IMR-90 (cell line): ENCODE data around the gene TMUB1. TPM values are rescaled to one million over a fixed set of nuclear protein-coding genes. Genes with fewer than 3 reads are reported as not detected.

Experiments used
- ATAC-seq: fragments of 200-7000 bp; cut with Tn5 transposase; 2 replicates; pipeline ENCODE4 v1.9.1; 2020; ENCODE audit warnings: low read depth, mild to moderate bottlenecking, moderate library complexity
- BruUV-seq: library from RNA; stranded (reverse); fragments of 400-500 nt; replicated peaks from 2 replicates; lab custom pipeline; 2021; lab: Mats Ljungman, UMichigan
- CTCF ChIA-PET: fragments of 300-600 bp; formaldehyde crosslinking; extraction: SDS; loops from one replicate; lab custom pipeline; 2021; ENCODE audit warnings: antibody characterized with exemption; lab: Yijun Ruan, JAX
- POLR2A ChIA-PET: fragments of 300-600 bp; sonication (Branson Sonifier 250); formaldehyde crosslinking; loops from one replicate; lab custom pipeline; 2022; ENCODE audit warnings: antibody characterized with exemption; ENCODE audit not compliant: unreplicated experiment; lab: Charles Lee
- DNase-seq: peaks from one replicate; pipeline ENCODE4 v3.0.0; 2013
- H2AFZ ChIP-seq: replicated peaks from 2 replicates; pipeline ENCODE3; 2013; ENCODE audit warnings: low read length, mild to moderate bottlenecking; ENCODE audit not compliant: poor library complexity
- H2AK5ac ChIP-seq: 2 replicates; pipeline ENCODE4 v1.6.1; 2013; ENCODE audit warnings: low read depth, low read length, inconsistent platforms
- H2AK9ac ChIP-seq: replicated peaks from 2 replicates; pipeline ENCODE3; 2013; ENCODE audit warnings: mild to moderate bottlenecking, low read depth, low read length, moderate library complexity; ENCODE audit not compliant: poor library complexity
- H2BK120ac ChIP-seq: 2 replicates; pipeline ENCODE4 v1.6.1; 2013; ENCODE audit warnings: low read depth, low read length, inconsistent platforms
- H2BK15ac ChIP-seq: 3 replicates; pipeline ENCODE4 v1.6.1; 2013; ENCODE audit warnings: low read depth, low read length, inconsistent platforms
- H2BK20ac ChIP-seq: 2 replicates; pipeline ENCODE4 v1.6.1; 2013; ENCODE audit warnings: low read depth, mild to moderate bottlenecking, inconsistent platforms, low read length, moderate library complexity
- H2BK5ac ChIP-seq: 2 replicates; pipeline ENCODE4 v1.6.1; 2013; ENCODE audit warnings: mild to moderate bottlenecking, low read depth, low read length, inconsistent platforms; ENCODE audit not compliant: poor library complexity, severe bottlenecking
- H3K14ac ChIP-seq: replicated peaks from 2 replicates; pipeline ENCODE4 v1.6.1; 2013; ENCODE audit warnings: low read depth, low read length, inconsistent platforms
- H3K18ac ChIP-seq: 2 replicates; pipeline ENCODE4 v1.6.1; 2013; ENCODE audit warnings: low read depth, low read length, control low read depth
- H3K23ac ChIP-seq: 2 replicates; pipeline ENCODE4 v1.6.1; 2013; ENCODE audit warnings: low read depth, low read length, inconsistent platforms
- H3K27ac ChIP-seq: 2 replicates; pipeline ENCODE4 v1.5.1; 2013; ENCODE audit warnings: mild to moderate bottlenecking, control low read depth, low read length; ENCODE audit not compliant: insufficient read depth
- H3K27me3 ChIP-seq: 2 replicates; pipeline ENCODE4 v1.6.1; 2013; ENCODE audit warnings: low read length; ENCODE audit not compliant: control insufficient read depth, insufficient read depth
- H3K36me3 ChIP-seq: 2 replicates; pipeline ENCODE4 v1.6.1; 2013; ENCODE audit warnings: low read length, mixed read lengths; ENCODE audit not compliant: control insufficient read depth, insufficient read depth
- H3K4ac ChIP-seq: 2 replicates; pipeline ENCODE4 v1.6.1; 2013; ENCODE audit warnings: low read depth, low read length, inconsistent platforms
- H3K4me1 ChIP-seq: 2 replicates; pipeline ENCODE4 v1.6.1; 2013; ENCODE audit warnings: low read length, mixed read lengths; ENCODE audit not compliant: control insufficient read depth, insufficient read depth
- H3K4me2 ChIP-seq: 2 replicates; pipeline ENCODE4 v1.6.1; 2013; ENCODE audit warnings: low read depth, mild to moderate bottlenecking, control low read depth, low read length, moderate library complexity
- H3K4me3 ChIP-seq: 2 replicates; pipeline ENCODE4 v1.5.1; 2013; ENCODE audit warnings: low read depth, mild to moderate bottlenecking, control low read depth, low read length, moderate library complexity; ENCODE audit not compliant: insufficient read depth
- H3K56ac ChIP-seq: 2 replicates; pipeline ENCODE4 v1.6.1; 2013; ENCODE audit warnings: low read length, inconsistent platforms; ENCODE audit not compliant: insufficient read depth; ENCODE audit errors: extremely low read depth
- H3K79me1 ChIP-seq, 2 experiments: 2 replicates each; pipeline ENCODE4 v1.6.1; 2013; ENCODE audit warnings: low read length in 2 of 2, inconsistent platforms in 1 of 2, low read depth in 1 of 2
- H3K9ac ChIP-seq: 2 replicates; pipeline ENCODE4 v1.6.1; 2013; ENCODE audit warnings: low read depth, low read length, control low read depth
- H3K9me1 ChIP-seq: 2 replicates; pipeline ENCODE4 v1.6.1; 2013; ENCODE audit warnings: low read length, inconsistent platforms; ENCODE audit not compliant: insufficient read depth
- H3K9me3 ChIP-seq: 2 replicates; pipeline ENCODE4 v1.6.1; 2013; ENCODE audit warnings: low read length; ENCODE audit not compliant: control insufficient read depth, insufficient read depth
- H4K20me1 ChIP-seq: 2 replicates; pipeline ENCODE4 v1.6.1; 2013; ENCODE audit warnings: low read length, inconsistent platforms; ENCODE audit not compliant: insufficient read depth
- H4K5ac ChIP-seq: 2 replicates; pipeline ENCODE4 v1.6.1; 2013; ENCODE audit warnings: mild to moderate bottlenecking, low read depth, low read length, control low read depth
- H4K8ac ChIP-seq, 2 experiments: 2 replicates each; pipeline ENCODE4 v1.6.1; 2013; ENCODE audit warnings: low read depth in 2 of 2, low read length in 2 of 2, control low read depth in 1 of 2, inconsistent platforms in 1 of 2
- H4K91ac ChIP-seq: 2 replicates; pipeline ENCODE4 v1.6.1; 2013; ENCODE audit warnings: low read depth, low read length, inconsistent platforms; ENCODE audit not compliant: insufficient read depth
- WGBS, 2 experiments: methylation state at CpG; one replicate each; pipeline versions ENCODE4 v1.1.5 to v1.1.7; 2013; ENCODE audit warnings: missing lambda C conversion rate in 2 of 2; ENCODE audit not compliant: insufficient read length in 1 of 2; ENCODE audit errors: extremely low coverage in 2 of 2; 5-methylcytosine and 5-hydroxymethylcytosine counted together
- dilution Hi-C: fragments of 300-500 bp; cut with HindIII; formaldehyde crosslinking; loops from one replicate; pipeline ENCODE4 v1.14.3; 2018; ENCODE audit warnings: low sequenced_read_pairs; ENCODE audit not compliant: unreplicated experiment
- in situ Hi-C: fragments of 300-500 bp; cut with MboI; formaldehyde crosslinking; loops from 3 replicates; pipeline ENCODE4 v1.14.3; 2019; ENCODE audit warnings: low sequenced_read_pairs, inconsistent platforms, mixed read lengths
- intact Hi-C: fragments of 100-400 bp; cut with micrococcal nuclease; formaldehyde crosslinking; loops from 2 replicates; pipeline ENCODE4 v1.10.0; 2022
- polyA plus RNA-seq, 3 experiments: library from polyadenylated mRNA; depleted of rRNA; stranded (reverse); fragments of >200 nt; gene quantifications; 2 replicates each; pipeline ENCODE4 v1.2.3, GENCODE V29; 2012; ENCODE audit warnings: low replicate concordance in 1 of 3
- total RNA-seq: library from RNA; depleted of rRNA; stranded (reverse); fragments of >200 nt; gene quantifications from 2 replicates; pipeline ENCODE4 v1.2.3, GENCODE V29; 2012
- TF ChIP-seq, protein P1 (sequence below): fragments of 150-350 bp; IDR thresholded peaks from 2 replicates; pipeline ENCODE4 v1.6.1; 2016; ENCODE audit warnings: low read depth, mild to moderate bottlenecking, low read length, moderate library complexity, borderline replicate concordance

The TMUB1 gene
- total and polyA plus RNA-seq, 2 of the 4 experiments (the other 2 are of a cell fraction) = 6.8 to 29.8 TPM

GRCh38 chr7:151132461-151133205, 49.3 kb upstream of the TMUB1 start:
- WGBS, 2 experiments = 93% methylated on average over 18 of the region's 21 CpGs; no CpG with 5 or more reads in 1 of the 2 experiments
- Histone ChIP-seq H2AK9ac (no peak overlapping the region), H3K56ac (no peak overlapping the region), H3K4me2 (no peak overlapping the region), H3K23ac (no peak overlapping the region), H3K18ac (no peak overlapping the region), H2BK120ac (no peak overlapping the region), H4K5ac (no peak overlapping the region), H3K9me3 (no peaks in the 10 kb centered on the region), H3K4me1 (no peaks in the 10 kb centered on the region), H3K9me1 (no peaks in the 10 kb centered on the region; the same call in 1 of the 2 replicates), H2AFZ (no peak overlapping the region), H3K4ac (no peak overlapping the region), H3K4me3 (no peak overlapping the region), H4K8ac (no peak overlapping the region), H2BK5ac (no peak overlapping the region), H3K79me1 (peaks cover 0 to 15% of the 10 kb centered on the region in 2 experiments; a peak in 2 of 4 replicates), H3K9ac (no peak overlapping the region), H3K36me3 (peaks cover 88% of the 10 kb centered on the region), H2BK15ac (no peak overlapping the region), H2BK20ac (no peak overlapping the region), H2AK5ac (no peak overlapping the region), H3K14ac (no peak overlapping the region), H4K20me1 (peaks cover 8% of the 10 kb centered on the region), H4K91ac (no peak overlapping the region), H3K27ac (no peak overlapping the region), H3K27me3 (no peaks in the 10 kb centered on the region)
- TF ChIP-seq, protein P1, sequence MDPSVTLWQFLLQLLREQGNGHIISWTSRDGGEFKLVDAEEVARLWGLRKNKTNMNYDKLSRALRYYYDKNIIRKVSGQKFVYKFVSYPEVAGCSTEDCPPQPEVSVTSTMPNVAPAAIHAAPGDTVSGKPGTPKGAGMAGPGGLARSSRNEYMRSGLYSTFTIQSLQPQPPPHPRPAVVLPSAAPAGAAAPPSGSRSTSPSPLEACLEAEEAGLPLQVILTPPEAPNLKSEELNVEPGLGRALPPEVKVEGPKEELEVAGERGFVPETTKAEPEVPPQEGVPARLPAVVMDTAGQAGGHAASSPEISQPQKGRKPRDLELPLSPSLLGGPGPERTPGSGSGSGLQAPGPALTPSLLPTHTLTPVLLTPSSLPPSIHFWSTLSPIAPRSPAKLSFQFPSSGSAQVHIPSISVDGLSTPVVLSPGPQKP = no peak
- POLR2A ChIA-PET = no interaction called here
- dilution Hi-C loops = no loop called here
- ATAC-seq (no peak), DNase-seq (no peak)
- intact Hi-C loops = no loop called here
- in situ Hi-C loops = no loop called here
- CTCF ChIA-PET = no interaction called here
- no TSS peak for BruUV-seq
